Stimulated activated CD8-positive, alpha-beta memory T cell treated with anti-CD3 and anti-CD28 coated beads, Interleukin-15, amount 100 ng/mL, for 48 hours (primary cell): Measurements from ENCODE around the gene AP1G1.

Experiments
- DNase-seq, 2 donors: peaks; one replicate each; pipeline ENCODE4 v3.0.0-alpha.2; 2020; ENCODE audit warnings: low read depth in 2 of 2

Gene AP1G1

GRCh38 chr16:71758293-71758760 lies 50.3 kb downstream of the AP1G1 start:
- no peak for DNase-seq

- DNase-seq: no peak
Observed at GRCh38 chr16:71754652-71755051, 54.0 kb downstream of the AP1G1 start.

GRCh38 chr16:71754108-71754507 lies 54.5 kb downstream of the AP1G1 start:
- no peak for DNase-seq

- no peak for DNase-seq
Observed at GRCh38 chr16:71748226-71748625, 60.4 kb downstream of the AP1G1 start.

- DNase-seq: no peak
Observed at GRCh38 chr16:71746442-71747046, 62.1 kb downstream of the AP1G1 start.

GRCh38 chr16:71738855-71739254 lies 69.8 kb downstream of the AP1G1 start:
- DNase-seq: no peak

- DNase-seq: no peak
Observed at GRCh38 chr16:71737501-71737900, 71.1 kb downstream of the AP1G1 start.

GRCh38 chr16:71734511-71734910 lies 74.1 kb downstream of the AP1G1 start:
- no peak for DNase-seq

GRCh38 chr16:71732587-71732986 lies 76.0 kb downstream of the AP1G1 start:
- DNase-seq: no peak

GRCh38 chr16:71727551-71728324 lies 80.9 kb downstream of the AP1G1 start:
- DNase-seq: no peak

GRCh38 chr16:71726476-71727315 lies 81.9 kb downstream of the AP1G1 start:
- DNase-seq: no peak

- DNase-seq: no peak
Observed at GRCh38 chr16:71724320-71724751, 84.3 kb downstream of the AP1G1 start, which contains the start of gene PHLPP2. PHLPP2 (minus strand) TSS chr16:71724701; CDS start chr16:71714795, 9,906 bp downstream.

- peak; percentile 64 to 75 for DNase-seq
Observed at GRCh38 chr16:71723537-71724319, 84.9 kb downstream of the AP1G1 start.

GRCh38 chr16:71722801-71723536 lies 85.7 kb downstream of the AP1G1 start:
- DNase-seq: peak; percentile 41 to 46

- DNase-seq: no peak
Observed at GRCh38 chr16:71721066-71721740, 87.4 kb downstream of the AP1G1 start.

- DNase-seq: no peak
Observed at GRCh38 chr16:71712501-71712900, 96.1 kb downstream of the AP1G1 start.

GRCh38 chr16:71711789-71712188 lies 96.8 kb downstream of the AP1G1 start:
- no peak for DNase-seq

GRCh38 chr16:71709229-71709781 lies 99.3 kb downstream of the AP1G1 start:
- no peak for DNase-seq

- DNase-seq: no peak
Observed at GRCh38 chr16:71708696-71709095, 99.9 kb downstream of the AP1G1 start.

GRCh38 chr16:71707199-71707598 lies 101.4 kb downstream of the AP1G1 start:
- DNase-seq: no peak
